H9 (cell line): Measurements from ENCODE around the gene APC. TPM values are rescaled to one million over a fixed set of nuclear protein-coding genes. Genes with fewer than 3 reads are reported as not detected.

Experiments used
- DNase-seq: peaks from one replicate; pipeline ENCODE4 v3.0.0-alpha.2; 2017
- H2AFZ ChIP-seq: one replicate; pipeline ENCODE4 v1.6.1; 2013; ENCODE audit warnings: mild to moderate bottlenecking, low read length, control low read depth, moderate library complexity
- H2AK5ac ChIP-seq: 2 replicates; pipeline ENCODE4 v1.6.1; 2013; ENCODE audit warnings: low read length, control low read depth, mixed read lengths; ENCODE audit not compliant: insufficient read length
- H2BK120ac ChIP-seq: one replicate; pipeline ENCODE4 v1.6.1; 2013; ENCODE audit warnings: low read depth, mild to moderate bottlenecking, low read length, control low read depth, inconsistent platforms; ENCODE audit not compliant: poor library complexity, severe bottlenecking
- H2BK12ac ChIP-seq: 2 replicates; pipeline ENCODE4 v1.6.1; 2013; ENCODE audit warnings: low read length, control low read depth, mixed read lengths, low read depth; ENCODE audit not compliant: insufficient read length
- H2BK15ac ChIP-seq: 2 replicates; pipeline ENCODE4 v1.6.1; 2013; ENCODE audit warnings: low read depth, low read length, control low read depth
- H2BK20ac ChIP-seq: one replicate; pipeline ENCODE4 v1.6.1; 2013; ENCODE audit warnings: low read depth, mild to moderate bottlenecking, low read length, control low read depth, inconsistent platforms; ENCODE audit not compliant: poor library complexity, severe bottlenecking
- H2BK5ac ChIP-seq: 2 replicates; pipeline ENCODE4 v1.6.1; 2013; ENCODE audit warnings: low read length, control low read depth, mixed read lengths; ENCODE audit not compliant: insufficient read length
- H3K14ac ChIP-seq: 2 replicates; pipeline ENCODE4 v1.6.1; 2013; ENCODE audit warnings: low read length, control low read depth; ENCODE audit not compliant: insufficient read depth
- H3K18ac ChIP-seq: 2 replicates; pipeline ENCODE4 v1.6.1; 2013; ENCODE audit warnings: low read depth, mild to moderate bottlenecking, mixed read lengths, low read length, control low read depth; ENCODE audit not compliant: insufficient read length
- H3K23ac ChIP-seq: 2 replicates; pipeline ENCODE4 v1.6.1; 2013; ENCODE audit warnings: low read length, control low read depth, mixed read lengths, low read depth; ENCODE audit not compliant: insufficient read length
- H3K23me2 ChIP-seq: 2 replicates; pipeline ENCODE4 v1.6.1; 2013; ENCODE audit warnings: low read depth, mild to moderate bottlenecking, mixed read lengths, low read length, control low read depth; ENCODE audit not compliant: insufficient read length, poor library complexity, severe bottlenecking
- H3K27ac ChIP-seq: 2 replicates; pipeline ENCODE4 v1.5.1; 2013; ENCODE audit warnings: low read length, control low read depth, mixed read lengths, low read depth; ENCODE audit not compliant: insufficient read length
- H3K27me3 ChIP-seq: 2 replicates; pipeline ENCODE4 v1.6.1; 2013; ENCODE audit warnings: low read length, control low read depth, inconsistent platforms; ENCODE audit not compliant: insufficient read depth
- H3K4ac ChIP-seq: 2 replicates; pipeline ENCODE4 v1.6.1; 2013; ENCODE audit warnings: low read depth, mild to moderate bottlenecking, control low read depth, inconsistent platforms, low read length, moderate library complexity
- H3K4me1 ChIP-seq: 2 replicates; pipeline ENCODE4 v1.6.1; 2013; ENCODE audit warnings: low read length, control low read depth, inconsistent platforms; ENCODE audit not compliant: insufficient read depth
- H3K4me2 ChIP-seq: 2 replicates; pipeline ENCODE4 v1.6.1; 2013; ENCODE audit warnings: low read length, control low read depth, mixed read lengths; ENCODE audit not compliant: insufficient read length, insufficient read depth
- H3K56ac ChIP-seq: 2 replicates; pipeline ENCODE4 v1.6.1; 2013; ENCODE audit warnings: low read depth, mild to moderate bottlenecking, mixed read lengths, low read length, control low read depth; ENCODE audit not compliant: insufficient read length
- H3K79me1 ChIP-seq: 2 replicates; pipeline ENCODE4 v1.6.1; 2013; ENCODE audit warnings: low read depth, mild to moderate bottlenecking, moderate library complexity, low read length, control low read depth, inconsistent platforms; ENCODE audit not compliant: insufficient read depth, poor library complexity, severe bottlenecking
- H3K79me2 ChIP-seq: 2 replicates; pipeline ENCODE4 v1.6.1; 2013; ENCODE audit warnings: low read length, control low read depth, inconsistent platforms; ENCODE audit not compliant: insufficient read depth
- H3K9ac ChIP-seq: 2 replicates; pipeline ENCODE4 v1.6.1; 2013; ENCODE audit warnings: low read length, control low read depth, mixed read lengths; ENCODE audit not compliant: insufficient read length; ENCODE audit errors: extremely low read depth
- H3K9me3 ChIP-seq: one replicate; pipeline ENCODE4 v1.6.1; 2013; ENCODE audit warnings: low read depth, low read length, inconsistent platforms; ENCODE audit not compliant: control insufficient read depth
- H3T11ph ChIP-seq: one replicate; pipeline ENCODE4 v1.6.1; 2013; ENCODE audit warnings: mild to moderate bottlenecking, low read length, control low read depth, inconsistent platforms
- H4K20me1 ChIP-seq: one replicate; pipeline ENCODE4 v1.6.1; 2013; ENCODE audit not compliant: control insufficient read depth, insufficient read length, insufficient read depth
- H4K5ac ChIP-seq: 2 replicates; pipeline ENCODE4 v1.6.1; 2013; ENCODE audit warnings: low read depth, mild to moderate bottlenecking, mixed read lengths, low read length, control low read depth; ENCODE audit not compliant: insufficient read length
- H4K8ac ChIP-seq: replicated peaks from 2 replicates; pipeline ENCODE4 v1.6.1; 2013; ENCODE audit warnings: low read length, control low read depth, mixed read lengths, low read depth; ENCODE audit not compliant: insufficient read length
- H4K91ac ChIP-seq: 2 replicates; pipeline ENCODE4 v1.6.1; 2013; ENCODE audit warnings: low read depth, mild to moderate bottlenecking, moderate library complexity, mixed read lengths, low read length, control low read depth; ENCODE audit not compliant: insufficient read length
- H3K27ac Mint-ChIP-seq, 3 experiments: 2 replicates in 2 of 3; 3 replicates in 1 of 3; pipeline ENCODE4 v1.8.0; 2020 to 2021; ENCODE audit warnings: mixed read lengths in 3 of 3, mild to moderate bottlenecking in 1 of 3, moderate library complexity in 1 of 3
- H3K27me3 Mint-ChIP-seq: 2 replicates; pipeline ENCODE4 v1.8.0; 2021; ENCODE audit warnings: low read depth, mild to moderate bottlenecking, moderate library complexity, mixed read lengths
- H3K36me3 Mint-ChIP-seq, 3 experiments: 2 replicates in 2 of 3; 3 replicates in 1 of 3; pipeline ENCODE4 v1.8.0; 2020 to 2021; ENCODE audit warnings: low read depth in 3 of 3, mixed read lengths in 3 of 3; ENCODE audit not compliant: insufficient read depth in 1 of 3
- H3K4me1 Mint-ChIP-seq, 2 experiments: 2 replicates each; pipeline ENCODE4 v1.8.0; 2020; ENCODE audit warnings: mixed read lengths in 2 of 2
- H3K4me3 Mint-ChIP-seq, 2 experiments: 2 replicates in 1 of 2; 3 replicates in 1 of 2; pipeline ENCODE4 v1.8.0; 2020 to 2021; ENCODE audit warnings: mild to moderate bottlenecking in 2 of 2, mixed read lengths in 2 of 2, moderate library complexity in 1 of 2
- H3K9me3 Mint-ChIP-seq, 2 experiments: 2 replicates in 1 of 2; 3 replicates in 1 of 2; pipeline ENCODE4 v1.8.0; 2020; ENCODE audit warnings: mild to moderate bottlenecking in 2 of 2, mixed read lengths in 2 of 2, moderate library complexity in 1 of 2
- CTCF ChIP-seq: fragments of 200-600 bp; sonication (generic); conservative IDR thresholded peaks from 3 replicates; pipeline ENCODE4 v1.8.0; 2021; ENCODE audit warnings: antibody characterized with exemption, mild to moderate bottlenecking
- WGBS: extraction: QIAGEN DNeasy Blood & Tissue Kit; methylation state at CpG from one replicate; pipeline ENCODE4 v1.1.7; 2013; ENCODE audit warnings: missing lambda C conversion rate, low lambda C conversion rate, mixed read lengths; ENCODE audit not compliant: insufficient read length; ENCODE audit errors: extremely low coverage; 5-methylcytosine and 5-hydroxymethylcytosine counted together
- total RNA-seq: library from RNA; stranded (reverse); gene quantifications from 2 replicates; pipeline ENCODE4 v1.2.1, GENCODE V29; 2021

The APC gene
- total RNA-seq, 1 experiment from 2014 or later: 29.3 TPM

GRCh38 chr5:112720576-112720975 lies 17.1 kb upstream of the APC start:
- no peak overlapping the region for H3K27ac ChIP-seq
- no peak overlapping the region for H2BK120ac ChIP-seq
- H3K79me1 ChIP-seq: peaks cover 6% of the 10 kb centered on the region
- H2AFZ ChIP-seq: no peak overlapping the region
- no peak overlapping the region for H4K5ac ChIP-seq
- no peak overlapping the region for H3T11ph ChIP-seq
- no peak overlapping the region for H2BK12ac ChIP-seq
- no peak overlapping the region for H2AK5ac ChIP-seq
- H3K4me2 ChIP-seq: no peak overlapping the region
- H3K18ac ChIP-seq: no peak overlapping the region
- Mint-ChIP-seq H3K9me3 (no peaks in the 10 kb centered on the region; a peak in 1 of 5 replicates), H3K27me3 (no peaks in the 10 kb centered on the region), H3K36me3 (peaks cover 0 to 2% (median 0%) of the 10 kb centered on the region in 3 experiments; a peak in 1 of 7 replicates), H3K27ac (no peak overlapping the region), H3K4me1 (peaks cover 16 to 17% of the 10 kb centered on the region in 2 experiments), H3K4me3 (no peak overlapping the region)
- H3K79me2 ChIP-seq: peaks cover 10% of the 10 kb centered on the region; the same call in 1 of the 2 replicates
- H4K91ac ChIP-seq: no peak overlapping the region
- no peak overlapping the region for H3K14ac ChIP-seq
- no peaks in the 10 kb centered on the region for H3K9me3 ChIP-seq
- TF ChIP-seq CTCF: no peak
- H3K9ac ChIP-seq: no peak overlapping the region
- H3K23me2 ChIP-seq: no peaks in the 10 kb centered on the region
- H3K27me3 ChIP-seq: no peaks in the 10 kb centered on the region
- H3K4me1 ChIP-seq: peaks cover 4% of the 10 kb centered on the region; the same call in 1 of the 2 replicates
- no peak overlapping the region for H2BK15ac ChIP-seq
- H2BK5ac ChIP-seq: no peak overlapping the region
- WGBS: no CpG with 5 or more reads among the region's 2 CpGs
- H3K4ac ChIP-seq: no peak overlapping the region
- H3K56ac ChIP-seq: no peak overlapping the region
- H4K8ac ChIP-seq: no peak overlapping the region
- no peak overlapping the region for H2BK20ac ChIP-seq
- no peak for DNase-seq
- no peaks in the 10 kb centered on the region for H4K20me1 ChIP-seq
- H3K23ac ChIP-seq: no peak overlapping the region
